Stimulated activated CD4-positive, alpha-beta T cell treated with anti-CD3 and anti-CD28 coated beads, TNF-alpha, amount 100 ng/mL, for 24 hours (primary cell): ENCODE results near the gene C2orf69.

Experiments used
- DNase-seq, 3 experiments: peaks; one replicate each; pipeline ENCODE4 v3.0.0-alpha.2; 2020; ENCODE audit warnings: low read depth in 3 of 3

C2orf69 gene

DNA sequence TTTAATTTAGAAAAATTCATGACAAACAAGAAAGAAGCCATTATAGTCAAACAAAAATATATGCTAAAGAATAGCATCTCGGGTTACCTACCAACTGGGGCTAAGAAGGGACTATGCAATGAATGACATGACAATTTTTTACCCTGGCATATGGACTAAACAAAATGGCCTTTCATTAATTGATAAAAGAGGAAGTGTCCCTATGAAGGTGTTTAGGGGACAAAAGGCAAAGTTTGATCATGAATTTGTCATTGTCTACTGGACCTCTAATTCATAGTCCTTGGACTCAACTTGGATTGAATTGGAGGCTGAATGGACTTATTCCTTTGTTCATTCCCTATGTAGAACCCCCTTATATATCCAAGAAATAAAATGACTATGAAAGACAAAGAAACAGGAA is 57.0 kb downstream of the C2orf69 start:
- no peak for DNase-seq

DNA sequence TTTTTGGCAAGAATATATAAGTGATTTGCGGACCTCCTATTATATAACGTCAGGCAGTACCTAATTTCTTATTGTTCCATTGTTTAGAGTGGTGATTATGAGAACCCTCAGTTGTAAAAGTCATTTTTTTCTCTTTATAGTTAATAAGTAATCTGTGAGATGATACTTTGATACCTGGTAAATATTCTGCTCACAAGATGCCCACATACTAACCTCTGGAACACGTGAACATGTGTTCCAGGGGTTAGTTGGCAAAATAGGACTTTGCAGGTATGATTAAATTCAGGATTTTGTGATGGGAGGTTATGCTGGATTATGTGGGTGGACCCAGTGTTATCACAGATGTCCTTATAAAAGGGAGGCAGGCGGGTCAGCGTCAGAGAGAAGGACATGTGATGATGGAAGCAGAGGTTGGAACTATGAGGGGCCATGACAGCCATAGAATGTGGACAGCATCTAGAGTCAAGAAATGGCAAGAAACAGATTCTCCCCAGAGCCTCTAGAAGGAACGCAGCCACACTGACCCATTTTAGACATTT is 61.1 kb downstream of the C2orf69 start:
- no peak for DNase-seq

DNA sequence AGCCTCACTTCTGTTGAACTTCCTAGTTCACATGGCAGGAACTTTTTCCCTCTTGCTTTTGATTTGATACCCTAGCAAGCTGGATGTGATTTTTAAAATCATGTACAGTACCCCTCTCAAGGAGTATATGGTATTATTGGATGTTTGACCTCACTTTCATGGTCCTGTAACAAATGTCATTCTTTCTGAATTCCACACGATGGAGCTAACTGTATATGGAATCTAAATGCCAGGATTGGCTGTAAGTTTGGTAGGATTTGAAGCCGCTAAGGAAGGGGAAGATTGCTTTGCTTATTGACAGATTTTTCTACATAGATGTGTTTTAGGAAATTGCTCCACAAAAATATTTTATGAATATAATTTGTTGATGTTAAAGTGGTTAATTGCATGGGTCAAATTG is 62.6 kb downstream of the C2orf69 start:
- DNase-seq, result no peak

DNA sequence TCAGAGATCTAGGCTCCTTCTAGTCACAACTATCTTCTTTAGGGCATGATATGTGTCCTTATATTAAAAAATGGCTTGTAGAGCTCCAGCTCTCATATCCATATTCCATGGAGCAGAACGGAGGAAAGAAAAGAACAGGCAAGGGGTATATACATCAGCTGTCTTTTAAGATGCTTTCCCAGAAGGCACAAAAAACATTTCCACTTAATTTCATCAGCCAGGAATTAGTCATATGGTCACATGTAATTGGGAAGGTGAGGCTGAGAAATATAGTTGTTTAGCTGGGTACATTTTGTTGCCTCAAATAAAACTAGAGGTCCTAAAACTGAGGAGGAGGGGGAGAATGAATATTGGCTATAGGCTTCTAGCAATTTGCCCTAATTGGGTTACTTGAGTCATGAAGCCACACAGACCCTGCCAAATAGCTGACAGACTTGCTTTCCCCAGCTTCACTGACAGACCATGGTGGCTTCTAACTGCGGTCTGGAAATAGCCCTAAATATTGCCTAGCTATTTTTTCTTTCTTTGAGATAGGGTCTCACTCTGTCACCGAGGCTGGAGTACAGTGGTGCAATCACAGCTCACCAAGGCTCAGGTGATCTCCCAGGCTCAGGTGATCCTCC is 64.3 kb downstream of the C2orf69 start:
- no peak for DNase-seq
